ENCODE measurements around the gene FALEC.

Gene FALEC

DNA sequence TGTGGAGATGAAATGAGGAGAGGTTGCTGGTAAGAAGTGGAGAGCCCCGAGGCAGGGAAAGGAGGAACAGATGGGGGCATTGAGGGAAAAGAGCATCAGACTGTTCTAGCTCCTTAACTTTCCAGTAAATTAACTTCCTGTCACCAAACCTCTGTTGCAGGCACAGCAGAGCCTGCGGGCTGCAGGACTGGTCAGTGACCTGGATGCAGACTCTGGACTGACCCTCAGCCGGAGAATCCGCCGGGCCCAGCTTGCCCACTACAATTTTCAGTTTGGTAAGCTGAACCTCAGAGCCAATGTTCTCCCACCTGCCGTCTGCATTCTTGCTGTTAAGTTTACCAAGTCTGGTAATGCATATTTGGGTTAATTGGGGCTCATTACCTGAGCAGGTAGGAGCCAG lies 10.1 kb upstream of the FALEC start:
- no peak for ATAC-seq
- TF ChIP-seq GLIS3 (CRISPR knock-in tag; IDR thresholded peaks at IDR 0.05): no peak
- TF ChIP-seq SNAI2 (CRISPR knock-in tag; IDR thresholded peaks at IDR 0.05): no peak
- no peak for TF ChIP-seq OSR1 (CRISPR knock-in tag; IDR thresholded peaks at IDR 0.05)
- TF ChIP-seq ZNF565 (CRISPR knock-in tag; conservative IDR thresholded peaks at IDR 0.05; ENCODE audit: low read depth): no peak
- no peak for TF ChIP-seq RARB (CRISPR knock-in tag; IDR thresholded peaks at IDR 0.05)

DNA sequence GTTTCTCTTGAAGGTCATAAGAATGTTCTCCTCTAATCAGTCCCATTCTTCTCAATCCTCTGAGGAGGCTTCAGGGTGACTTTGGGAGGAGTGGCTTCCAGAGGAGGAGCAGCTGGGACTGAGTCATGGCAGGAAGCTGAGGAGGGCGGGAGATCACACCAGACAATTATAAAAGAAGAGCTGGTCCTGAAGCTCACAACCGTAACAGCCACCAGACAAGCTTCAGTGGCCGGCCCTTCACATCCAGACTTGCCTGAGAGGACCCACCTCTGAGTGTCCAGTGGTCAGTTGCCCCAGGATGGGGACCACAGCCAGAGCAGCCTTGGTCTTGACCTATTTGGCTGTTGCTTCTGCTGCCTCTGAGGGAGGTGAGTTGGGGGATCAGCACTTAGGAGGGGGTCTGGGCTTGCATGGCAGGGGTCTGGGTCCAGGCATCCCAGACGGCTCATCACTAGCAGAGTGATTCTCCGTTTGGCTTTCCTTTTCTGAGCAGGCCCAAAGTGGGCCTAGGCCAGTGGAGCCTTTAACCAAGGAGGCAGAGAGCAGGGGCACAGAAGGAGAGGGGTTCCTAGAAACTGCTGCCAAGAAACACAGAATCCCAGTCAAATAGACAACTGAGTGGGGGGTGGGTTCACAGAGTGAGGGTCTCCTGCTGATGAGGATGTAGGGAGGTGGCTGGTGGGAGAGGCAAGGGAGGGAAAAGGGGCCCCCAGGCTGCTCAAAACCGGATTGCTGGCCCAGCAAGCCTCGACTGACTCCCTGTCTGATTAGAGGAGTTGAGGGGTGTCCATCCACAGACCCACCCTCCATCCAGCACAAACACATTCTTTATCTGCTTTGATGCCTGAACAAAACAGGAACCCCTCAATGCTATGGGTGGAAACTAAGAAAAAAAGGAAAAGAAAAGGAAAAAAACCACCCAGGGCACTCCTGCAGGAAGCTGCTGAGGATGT lies 7.4 kb upstream of the FALEC start, which contains the start of gene ECM1:
Gene ECM1, plus strand, starts transcription at position 198 of the 953 bp plus-strand sequence. Its CDS starts 101 bp downstream, at position 299.
- TF ChIP-seq TOX (CRISPR knock-in tag; IDR thresholded peaks at IDR 0.05; ENCODE audit: borderline replicate concordance) (no peak), ZFP30 (CRISPR knock-in tag; IDR thresholded peaks at IDR 0.05) (no peak)
- ATAC-seq: peak; percentile 96

DNA sequence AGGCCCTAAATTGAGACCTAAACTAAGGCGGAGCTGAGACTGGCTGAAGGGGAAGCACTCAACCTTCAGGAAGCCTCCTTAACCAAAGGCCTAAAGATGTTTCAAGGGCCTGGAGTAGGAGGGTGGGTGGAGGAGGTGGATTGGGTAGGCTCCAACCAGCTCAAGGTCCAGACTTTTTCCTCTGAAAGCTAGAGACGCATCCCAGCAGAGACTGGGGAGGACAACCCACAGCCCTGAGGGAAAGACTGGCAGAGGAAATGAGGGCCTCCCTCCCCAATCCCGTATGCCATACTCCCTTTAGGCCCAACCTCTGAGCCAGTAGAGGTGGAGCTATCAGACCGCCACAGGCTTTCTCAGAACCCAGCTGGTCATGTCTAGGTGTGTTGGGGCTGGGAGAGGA lies 6.6 kb upstream of the FALEC start:
- no peak for TF ChIP-seq GLIS3 (CRISPR knock-in tag; IDR thresholded peaks at IDR 0.05)
- no peak for TF ChIP-seq ZNF8 (CRISPR knock-in tag; IDR thresholded peaks at IDR 0.05)
- no peak; the same call in 2 of the 3 replicates for ATAC-seq

DNA sequence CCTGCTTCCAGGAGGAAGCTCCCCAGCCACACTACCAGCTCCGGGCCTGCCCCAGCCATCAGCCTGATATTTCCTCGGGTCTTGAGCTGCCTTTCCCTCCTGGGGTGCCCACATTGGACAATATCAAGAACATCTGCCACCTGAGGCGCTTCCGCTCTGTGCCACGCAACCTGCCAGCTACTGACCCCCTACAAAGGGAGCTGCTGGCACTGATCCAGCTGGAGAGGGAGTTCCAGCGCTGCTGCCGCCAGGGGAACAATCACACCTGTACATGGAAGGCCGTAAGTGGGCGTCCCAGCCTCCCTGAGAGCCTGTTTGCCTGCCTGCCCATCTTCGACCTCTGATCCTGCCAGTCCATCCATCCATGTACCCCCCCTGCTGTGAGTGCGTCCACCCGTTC lies 4.0 kb upstream of the FALEC start:
- TF ChIP-seq, protein P1, sequence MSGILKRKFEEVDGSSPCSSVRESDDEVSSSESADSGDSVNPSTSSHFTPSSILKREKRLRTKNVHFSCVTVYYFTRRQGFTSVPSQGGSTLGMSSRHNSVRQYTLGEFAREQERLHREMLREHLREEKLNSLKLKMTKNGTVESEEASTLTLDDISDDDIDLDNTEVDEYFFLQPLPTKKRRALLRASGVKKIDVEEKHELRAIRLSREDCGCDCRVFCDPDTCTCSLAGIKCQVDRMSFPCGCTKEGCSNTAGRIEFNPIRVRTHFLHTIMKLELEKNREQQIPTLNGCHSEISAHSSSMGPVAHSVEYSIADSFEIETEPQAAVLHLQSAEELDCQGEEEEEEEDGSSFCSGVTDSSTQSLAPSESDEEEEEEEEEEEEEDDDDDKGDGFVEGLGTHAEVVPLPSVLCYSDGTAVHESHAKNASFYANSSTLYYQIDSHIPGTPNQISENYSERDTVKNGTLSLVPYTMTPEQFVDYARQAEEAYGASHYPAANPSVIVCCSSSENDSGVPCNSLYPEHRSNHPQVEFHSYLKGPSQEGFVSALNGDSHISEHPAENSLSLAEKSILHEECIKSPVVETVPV (CRISPR knock-in tag; IDR thresholded peaks at IDR 0.05): no peak
- TF ChIP-seq ZNF565 (CRISPR knock-in tag; conservative IDR thresholded peaks at IDR 0.05; ENCODE audit: low read depth) (no peak), OSR1 (CRISPR knock-in tag; IDR thresholded peaks at IDR 0.05) (no peak), GLIS3 (CRISPR knock-in tag; IDR thresholded peaks at IDR 0.05) (no peak), ZFP3 (CRISPR knock-in tag; IDR thresholded peaks at IDR 0.05) (no peak), PPARA (CRISPR knock-in tag; IDR thresholded peaks at IDR 0.05; ENCODE audit: borderline replicate concordance) (no peak), CSDC2 (CRISPR knock-in tag; IDR thresholded peaks at IDR 0.05) (no peak), SNAI2 (CRISPR knock-in tag; IDR thresholded peaks at IDR 0.05) (no peak), BACH2 (CRISPR knock-in tag; IDR thresholded peaks at IDR 0.05; ENCODE audit: borderline replicate concordance) (no peak), ESRRG (CRISPR knock-in tag; IDR thresholded peaks at IDR 0.05) (no peak)
- TF ChIP-seq, protein P2, sequence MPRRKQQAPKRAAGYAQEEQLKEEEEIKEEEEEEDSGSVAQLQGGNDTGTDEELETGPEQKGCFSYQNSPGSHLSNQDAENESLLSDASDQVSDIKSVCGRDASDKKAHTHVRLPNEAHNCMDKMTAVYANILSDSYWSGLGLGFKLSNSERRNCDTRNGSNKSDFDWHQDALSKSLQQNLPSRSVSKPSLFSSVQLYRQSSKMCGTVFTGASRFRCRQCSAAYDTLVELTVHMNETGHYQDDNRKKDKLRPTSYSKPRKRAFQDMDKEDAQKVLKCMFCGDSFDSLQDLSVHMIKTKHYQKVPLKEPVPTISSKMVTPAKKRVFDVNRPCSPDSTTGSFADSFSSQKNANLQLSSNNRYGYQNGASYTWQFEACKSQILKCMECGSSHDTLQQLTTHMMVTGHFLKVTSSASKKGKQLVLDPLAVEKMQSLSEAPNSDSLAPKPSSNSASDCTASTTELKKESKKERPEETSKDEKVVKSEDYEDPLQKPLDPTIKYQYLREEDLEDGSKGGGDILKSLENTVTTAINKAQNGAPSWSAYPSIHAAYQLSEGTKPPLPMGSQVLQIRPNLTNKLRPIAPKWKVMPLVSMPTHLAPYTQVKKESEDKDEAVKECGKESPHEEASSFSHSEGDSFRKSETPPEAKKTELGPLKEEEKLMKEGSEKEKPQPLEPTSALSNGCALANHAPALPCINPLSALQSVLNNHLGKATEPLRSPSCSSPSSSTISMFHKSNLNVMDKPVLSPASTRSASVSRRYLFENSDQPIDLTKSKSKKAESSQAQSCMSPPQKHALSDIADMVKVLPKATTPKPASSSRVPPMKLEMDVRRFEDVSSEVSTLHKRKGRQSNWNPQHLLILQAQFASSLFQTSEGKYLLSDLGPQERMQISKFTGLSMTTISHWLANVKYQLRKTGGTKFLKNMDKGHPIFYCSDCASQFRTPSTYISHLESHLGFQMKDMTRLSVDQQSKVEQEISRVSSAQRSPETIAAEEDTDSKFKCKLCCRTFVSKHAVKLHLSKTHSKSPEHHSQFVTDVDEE (CRISPR knock-in tag; IDR thresholded peaks at IDR 0.05): no peak
- TF ChIP-seq, protein P3, sequence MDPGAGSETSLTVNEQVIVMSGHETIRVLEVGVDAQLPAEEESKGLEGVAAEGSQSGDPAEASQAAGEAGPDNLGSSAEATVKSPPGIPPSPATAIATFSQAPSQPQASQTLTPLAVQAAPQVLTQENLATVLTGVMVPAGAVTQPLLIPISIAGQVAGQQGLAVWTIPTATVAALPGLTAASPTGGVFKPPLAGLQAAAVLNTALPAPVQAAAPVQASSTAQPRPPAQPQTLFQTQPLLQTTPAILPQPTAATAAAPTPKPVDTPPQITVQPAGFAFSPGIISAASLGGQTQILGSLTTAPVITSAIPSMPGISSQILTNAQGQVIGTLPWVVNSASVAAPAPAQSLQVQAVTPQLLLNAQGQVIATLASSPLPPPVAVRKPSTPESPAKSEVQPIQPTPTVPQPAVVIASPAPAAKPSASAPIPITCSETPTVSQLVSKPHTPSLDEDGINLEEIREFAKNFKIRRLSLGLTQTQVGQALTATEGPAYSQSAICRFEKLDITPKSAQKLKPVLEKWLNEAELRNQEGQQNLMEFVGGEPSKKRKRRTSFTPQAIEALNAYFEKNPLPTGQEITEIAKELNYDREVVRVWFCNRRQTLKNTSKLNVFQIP (CRISPR knock-in tag; IDR thresholded peaks at IDR 0.05; ENCODE audit: borderline replicate concordance, low read depth): no peak
- TF ChIP-seq, protein P4, sequence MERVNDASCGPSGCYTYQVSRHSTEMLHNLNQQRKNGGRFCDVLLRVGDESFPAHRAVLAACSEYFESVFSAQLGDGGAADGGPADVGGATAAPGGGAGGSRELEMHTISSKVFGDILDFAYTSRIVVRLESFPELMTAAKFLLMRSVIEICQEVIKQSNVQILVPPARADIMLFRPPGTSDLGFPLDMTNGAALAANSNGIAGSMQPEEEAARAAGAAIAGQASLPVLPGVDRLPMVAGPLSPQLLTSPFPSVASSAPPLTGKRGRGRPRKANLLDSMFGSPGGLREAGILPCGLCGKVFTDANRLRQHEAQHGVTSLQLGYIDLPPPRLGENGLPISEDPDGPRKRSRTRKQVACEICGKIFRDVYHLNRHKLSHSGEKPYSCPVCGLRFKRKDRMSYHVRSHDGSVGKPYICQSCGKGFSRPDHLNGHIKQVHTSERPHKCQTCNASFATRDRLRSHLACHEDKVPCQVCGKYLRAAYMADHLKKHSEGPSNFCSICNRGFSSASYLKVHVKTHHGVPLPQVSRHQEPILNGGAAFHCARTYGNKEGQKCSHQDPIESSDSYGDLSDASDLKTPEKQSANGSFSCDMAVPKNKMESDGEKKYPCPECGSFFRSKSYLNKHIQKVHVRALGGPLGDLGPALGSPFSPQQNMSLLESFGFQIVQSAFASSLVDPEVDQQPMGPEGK (CRISPR knock-in tag; IDR thresholded peaks at IDR 0.05; ENCODE audit: borderline replicate concordance): no peak

More for the DNA sequence above, 4.0 kb upstream of the FALEC start:
- no peak for ATAC-seq
